ENCODE results near the gene DHX16.

Gene DHX16

GRCh38 chr6:30613251-30614043 is 59.4 kb downstream of the DHX16 start:
- no peak overlapping the region for H3K27ac ChIP-seq
- no peak for DNase-seq (ENCODE audit: low spot score)
- ChIA-PET CTCF (interaction anchor here (0.6 to 1.5 kb wide), 5 partner anchors 11 to 1006 kb away, joined by 3 to 7 read pairs (median 4); no protein-coding TSS in a partner anchor), POLR2A (ENCODE audit: low non-redundant PET) (interaction anchor here (0.5 to 0.6 kb wide), 3 partner anchors 33 to 287 kb away, joined by 3 read pairs; partner anchors contain the start of gene TRIM39)
- TF ChIP-seq, protein P1, sequence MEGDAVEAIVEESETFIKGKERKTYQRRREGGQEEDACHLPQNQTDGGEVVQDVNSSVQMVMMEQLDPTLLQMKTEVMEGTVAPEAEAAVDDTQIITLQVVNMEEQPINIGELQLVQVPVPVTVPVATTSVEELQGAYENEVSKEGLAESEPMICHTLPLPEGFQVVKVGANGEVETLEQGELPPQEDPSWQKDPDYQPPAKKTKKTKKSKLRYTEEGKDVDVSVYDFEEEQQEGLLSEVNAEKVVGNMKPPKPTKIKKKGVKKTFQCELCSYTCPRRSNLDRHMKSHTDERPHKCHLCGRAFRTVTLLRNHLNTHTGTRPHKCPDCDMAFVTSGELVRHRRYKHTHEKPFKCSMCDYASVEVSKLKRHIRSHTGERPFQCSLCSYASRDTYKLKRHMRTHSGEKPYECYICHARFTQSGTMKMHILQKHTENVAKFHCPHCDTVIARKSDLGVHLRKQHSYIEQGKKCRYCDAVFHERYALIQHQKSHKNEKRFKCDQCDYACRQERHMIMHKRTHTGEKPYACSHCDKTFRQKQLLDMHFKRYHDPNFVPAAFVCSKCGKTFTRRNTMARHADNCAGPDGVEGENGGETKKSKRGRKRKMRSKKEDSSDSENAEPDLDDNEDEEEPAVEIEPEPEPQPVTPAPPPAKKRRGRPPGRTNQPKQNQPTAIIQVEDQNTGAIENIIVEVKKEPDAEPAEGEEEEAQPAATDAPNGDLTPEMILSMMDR (conservative IDR thresholded peaks at IDR 0.05; ENCODE audit: low read depth), result no peak

GRCh38 chr6:30612687-30613248 is 60.0 kb downstream of the DHX16 start:
- H3K27ac ChIP-seq, result no peak overlapping the region
- POLR2A ChIA-PET (ENCODE audit: low non-redundant PET), result interaction anchor here (0.5 kb wide), 1 partner anchor 42 kb away, joined by 3 read pairs; no protein-coding TSS in a partner anchor

GRCh38 chr6:30612213-30612612 is 60.6 kb downstream of the DHX16 start:
- H3K27ac ChIP-seq, result no peak overlapping the region
- CTCF ChIA-PET, result interaction anchor here (0.6 to 1.5 kb wide), 5 partner anchors 10 to 119 kb away, joined by 3 to 7 read pairs (median 3); no protein-coding TSS in a partner anchor
- no peak for DNase-seq (ENCODE audit: low spot score)
- TF ChIP-seq, protein P1 (conservative IDR thresholded peaks at IDR 0.05; ENCODE audit: low read depth), result no peak; the same call in 1 of the 2 replicates
- POLR2A ChIA-PET (ENCODE audit: low non-redundant PET), result no interaction called here

More at GRCh38 chr6:30612687-30613248, 60.0 kb downstream of the DHX16 start:
- TF ChIP-seq, protein P1 (conservative IDR thresholded peaks at IDR 0.05; ENCODE audit: low read depth), result no peak
- CTCF ChIA-PET, result interaction anchor here (0.6 to 1.5 kb wide), 5 partner anchors 10 to 118 kb away, joined by 3 to 7 read pairs (median 3); no protein-coding TSS in a partner anchor
- no peak for DNase-seq (ENCODE audit: low spot score)

DNA sequence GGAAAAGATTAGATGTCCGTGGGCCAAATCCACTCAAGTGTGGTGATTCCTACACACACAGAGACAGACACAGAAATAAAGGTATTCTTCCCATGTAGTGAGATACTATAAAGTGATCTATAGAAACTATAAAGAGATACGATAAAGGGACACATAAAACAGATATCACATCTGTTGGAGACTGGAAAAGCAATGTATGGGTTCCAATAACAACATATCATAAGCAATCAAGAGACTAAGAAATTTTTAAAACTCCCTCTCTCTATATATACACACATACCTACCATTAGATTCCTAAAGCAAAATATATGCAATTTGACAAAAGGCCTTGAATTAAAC is 61.0 kb downstream of the DHX16 start:
- ChIA-PET CTCF (interaction anchor here (1.1 kb wide), 1 partner anchor 119 kb away, joined by 3 read pairs; no protein-coding TSS in a partner anchor), POLR2A (ENCODE audit: low non-redundant PET) (no interaction called here)
- TF ChIP-seq, protein P1 (conservative IDR thresholded peaks at IDR 0.05; ENCODE audit: low read depth), result no peak
- H3K27ac ChIP-seq, result no peak overlapping the region
- DNase-seq (ENCODE audit: low spot score), result no peak

DNA sequence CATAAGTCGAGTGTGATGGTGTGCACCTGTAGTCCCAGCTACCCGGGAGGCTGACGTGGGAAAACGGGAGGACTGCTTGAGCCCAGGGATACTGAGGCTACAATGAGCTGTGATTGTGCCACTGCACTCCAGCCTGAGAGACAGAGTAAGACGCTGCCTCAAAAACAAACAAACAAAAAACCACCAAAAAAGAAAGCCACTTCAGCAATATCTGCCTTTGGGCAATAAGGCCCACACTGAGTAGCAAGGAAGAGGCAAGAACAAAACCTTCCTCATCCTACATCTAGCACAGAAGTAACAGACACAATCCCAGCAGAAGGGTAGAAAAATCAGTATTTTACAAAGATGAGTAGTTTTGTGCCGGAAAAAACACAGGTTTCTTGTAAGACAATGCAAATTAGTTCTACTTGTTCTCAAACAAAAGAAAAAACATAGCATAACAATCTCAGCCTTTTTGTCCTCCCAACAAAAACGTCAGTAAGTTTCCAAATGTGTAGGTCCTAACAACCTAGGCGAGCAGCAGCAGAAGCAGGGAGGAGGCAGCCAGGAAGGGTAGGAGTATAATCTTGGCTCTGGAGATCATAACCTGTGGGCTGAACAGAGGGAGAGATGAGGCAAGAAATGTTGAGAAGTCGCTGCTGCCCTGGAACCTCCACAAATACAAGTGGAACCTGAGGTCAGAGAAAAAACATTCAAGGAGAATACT is 61.5 kb downstream of the DHX16 start:
- no peak for DNase-seq (ENCODE audit: low spot score)
- TF ChIP-seq, protein P1 (conservative IDR thresholded peaks at IDR 0.05; ENCODE audit: low read depth), result no peak
- H3K27ac ChIP-seq, result no peak overlapping the region
- POLR2A ChIA-PET (ENCODE audit: low non-redundant PET), result no interaction called here
- CTCF ChIA-PET, result no interaction called here

- CTCF ChIA-PET, result interaction anchor here (0.7 kb wide), 1 partner anchor 107 kb away, joined by 3 read pairs; the partner anchor contains the start of gene MDC1
- no peak for DNase-seq (ENCODE audit: low spot score)
- H3K27ac ChIP-seq, result no peak overlapping the region
- POLR2A ChIA-PET (ENCODE audit: low non-redundant PET), result no interaction called here
- TF ChIP-seq, protein P1 (conservative IDR thresholded peaks at IDR 0.05; ENCODE audit: low read depth), result no peak
Observed at GRCh38 chr6:30610065-30610464, 62.7 kb downstream of the DHX16 start.
